ENCODE data around the gene KCTD1. TPM values are rescaled to one million over a fixed set of nuclear protein-coding genes. Genes with fewer than 3 reads are reported as not detected.

The KCTD1 gene
- total and polyA plus RNA-seq, 8 donors = 7.1 to 118 (median 12.9) TPM

DNA sequence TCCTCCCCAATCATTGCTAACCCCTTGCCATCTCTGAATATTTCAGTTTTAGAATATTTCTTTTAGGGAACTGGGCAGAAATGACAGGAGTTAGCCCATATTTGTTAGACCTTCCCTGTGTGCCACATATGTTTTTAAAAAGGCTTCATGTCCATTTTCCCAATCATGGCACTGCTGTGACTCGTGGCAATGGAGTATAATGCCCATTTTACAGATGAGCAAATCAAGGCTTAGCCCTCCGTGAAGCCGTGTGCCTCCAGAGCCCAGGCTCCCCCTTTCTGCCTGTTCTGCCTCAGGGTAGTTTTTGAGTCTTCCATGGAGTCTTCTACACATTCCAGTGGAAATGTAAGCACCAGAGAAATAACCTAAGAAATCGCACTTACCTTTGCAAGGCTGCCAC lies 130.1 kb downstream of the KCTD1 start:
- H3K27ac ChIP-seq = no peak overlapping the region
- H3K27me3 ChIP-seq = no peaks in the 10 kb centered on the region
- intact Hi-C loops (cut with DNase I; ENCODE audit: low total_unique reads) = no loop called here
- 86 to 93% (median 91%) methylated on average over 4 of the region's 4 CpGs for WGBS, 5 donors
- no peaks in the 10 kb centered on the region for H3K4me1 ChIP-seq
- TF ChIP-seq POLR2A (IDR thresholded peaks at IDR 0.05) = no peak
- no peak for TF ChIP-seq EP300 (IDR thresholded peaks at IDR 0.05)
- TF ChIP-seq POLR2AphosphoS5 (IDR thresholded peaks at IDR 0.05) = no peak
- TF ChIP-seq, protein P1, sequence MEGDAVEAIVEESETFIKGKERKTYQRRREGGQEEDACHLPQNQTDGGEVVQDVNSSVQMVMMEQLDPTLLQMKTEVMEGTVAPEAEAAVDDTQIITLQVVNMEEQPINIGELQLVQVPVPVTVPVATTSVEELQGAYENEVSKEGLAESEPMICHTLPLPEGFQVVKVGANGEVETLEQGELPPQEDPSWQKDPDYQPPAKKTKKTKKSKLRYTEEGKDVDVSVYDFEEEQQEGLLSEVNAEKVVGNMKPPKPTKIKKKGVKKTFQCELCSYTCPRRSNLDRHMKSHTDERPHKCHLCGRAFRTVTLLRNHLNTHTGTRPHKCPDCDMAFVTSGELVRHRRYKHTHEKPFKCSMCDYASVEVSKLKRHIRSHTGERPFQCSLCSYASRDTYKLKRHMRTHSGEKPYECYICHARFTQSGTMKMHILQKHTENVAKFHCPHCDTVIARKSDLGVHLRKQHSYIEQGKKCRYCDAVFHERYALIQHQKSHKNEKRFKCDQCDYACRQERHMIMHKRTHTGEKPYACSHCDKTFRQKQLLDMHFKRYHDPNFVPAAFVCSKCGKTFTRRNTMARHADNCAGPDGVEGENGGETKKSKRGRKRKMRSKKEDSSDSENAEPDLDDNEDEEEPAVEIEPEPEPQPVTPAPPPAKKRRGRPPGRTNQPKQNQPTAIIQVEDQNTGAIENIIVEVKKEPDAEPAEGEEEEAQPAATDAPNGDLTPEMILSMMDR (IDR thresholded peaks at IDR 0.05) = no peak
- no peak overlapping the region for H3K4me3 ChIP-seq
- no peaks in the 10 kb centered on the region for H3K9me3 ChIP-seq
- H3K36me3 ChIP-seq = no peaks in the 10 kb centered on the region
- no peak for DNase-seq

DNA sequence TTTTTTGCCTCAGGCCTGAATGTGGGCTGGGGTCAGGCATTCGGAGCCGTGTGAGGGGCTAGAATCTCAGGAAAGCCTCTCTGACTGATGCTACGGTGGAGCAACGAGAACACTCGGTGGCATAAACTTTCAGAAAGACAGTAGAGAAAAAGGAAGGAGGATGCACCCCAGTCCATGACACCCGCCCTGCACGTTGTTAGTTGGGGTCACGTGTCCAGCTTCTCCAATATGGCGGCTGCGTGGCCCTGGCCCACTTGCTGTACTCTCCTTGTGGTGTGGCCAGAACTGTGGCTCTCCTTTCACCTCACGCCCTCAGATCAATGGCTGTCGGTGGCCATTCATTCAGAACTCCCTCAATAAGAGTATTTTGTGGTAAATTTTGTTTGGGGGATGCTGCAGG lies 131.2 kb downstream of the KCTD1 start:
- Histone ChIP-seq H3K9me3 (no peaks in the 10 kb centered on the region), H3K27ac (no peak overlapping the region), H3K4me3 (no peak overlapping the region), H3K4me1 (no peaks in the 10 kb centered on the region), H3K27me3 (no peaks in the 10 kb centered on the region), H3K36me3 (no peaks in the 10 kb centered on the region)
- DNase-seq = no peak
- TF ChIP-seq, protein P1 (IDR thresholded peaks at IDR 0.05) = no peak
- TF ChIP-seq POLR2AphosphoS5 (IDR thresholded peaks at IDR 0.05) = no peak
- no peak for TF ChIP-seq POLR2A (IDR thresholded peaks at IDR 0.05)
- TF ChIP-seq EP300 (IDR thresholded peaks at IDR 0.05) = no peak
- intact Hi-C loops (cut with DNase I; ENCODE audit: low total_unique reads) = no loop called here
- 92 to 95% (median 95%) methylated on average over 12 of the region's 12 CpGs for WGBS, 5 donors

DNA sequence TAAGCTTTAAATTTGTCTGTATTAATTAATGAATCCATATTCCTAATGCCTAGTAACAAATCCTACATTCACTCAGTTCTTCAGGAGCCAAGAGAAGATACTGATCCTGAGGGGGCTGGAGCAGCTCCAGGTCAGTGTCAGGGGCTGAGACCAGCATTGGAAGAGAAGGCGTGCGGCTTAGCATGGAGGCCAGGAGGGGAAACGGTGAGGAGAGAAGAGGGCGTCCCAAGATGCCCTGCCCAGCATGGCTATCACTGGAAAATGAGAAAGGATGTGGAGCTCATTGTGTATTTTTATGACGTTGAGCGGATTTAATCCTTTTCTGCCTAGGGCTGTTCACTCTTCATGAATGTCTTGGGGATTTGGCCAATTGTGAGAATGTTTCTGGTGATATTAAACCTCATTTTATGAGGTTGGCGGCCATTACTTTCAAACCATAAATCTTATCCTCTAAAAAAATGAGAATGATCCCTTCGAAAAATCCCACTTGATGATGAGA lies 131.7 kb downstream of the KCTD1 start:
- TF ChIP-seq POLR2A (IDR thresholded peaks at IDR 0.05) (no peak), EP300 (IDR thresholded peaks at IDR 0.05) (no peak), POLR2AphosphoS5 (IDR thresholded peaks at IDR 0.05) (no peak)
- TF ChIP-seq, protein P1 (IDR thresholded peaks at IDR 0.05) = no peak
- Histone ChIP-seq H3K4me3 (no peak overlapping the region), H3K36me3 (no peaks in the 10 kb centered on the region), H3K9me3 (no peaks in the 10 kb centered on the region), H3K4me1 (no peaks in the 10 kb centered on the region), H3K27ac (no peak overlapping the region), H3K27me3 (no peaks in the 10 kb centered on the region)
- no peak for DNase-seq
- intact Hi-C loops (cut with DNase I; ENCODE audit: low total_unique reads) = no loop called here
- 91 to 96% (median 95%) methylated on average over 8 of the region's 8 CpGs for WGBS, 5 donors

DNA sequence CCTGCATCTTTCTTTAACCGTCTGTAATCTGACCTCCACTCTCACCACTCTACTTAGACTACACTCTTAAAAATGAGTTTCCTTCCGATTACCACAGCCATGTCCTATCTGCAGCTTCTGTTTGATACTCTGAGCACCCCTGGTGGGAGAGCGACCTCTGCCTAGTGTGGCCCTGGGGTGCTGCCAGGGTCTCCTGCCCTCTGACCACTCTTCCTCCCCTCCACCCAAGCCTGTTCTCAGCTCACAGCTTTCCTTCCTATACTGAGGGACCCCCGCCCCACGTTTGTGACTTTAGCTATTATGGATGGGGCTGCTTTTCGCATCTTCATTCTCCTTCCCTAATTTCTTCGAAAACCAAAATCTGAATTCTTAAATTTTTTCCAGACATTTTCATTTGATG lies 132.7 kb downstream of the KCTD1 start:
- no peak for TF ChIP-seq POLR2A (IDR thresholded peaks at IDR 0.05)
- no peak for TF ChIP-seq POLR2AphosphoS5 (IDR thresholded peaks at IDR 0.05)
- no peak for TF ChIP-seq EP300 (IDR thresholded peaks at IDR 0.05)
- TF ChIP-seq, protein P1 (IDR thresholded peaks at IDR 0.05) = no peak
- intact Hi-C loops (cut with DNase I; ENCODE audit: low total_unique reads) = no loop called here
- no peak for DNase-seq
- no peaks in the 10 kb centered on the region for H3K9me3 ChIP-seq
- H3K36me3 ChIP-seq = no peaks in the 10 kb centered on the region
- no peaks in the 10 kb centered on the region for H3K4me1 ChIP-seq
- no peak overlapping the region for H3K27ac ChIP-seq
- H3K27me3 ChIP-seq = no peaks in the 10 kb centered on the region
- 70 to 76% (median 74%) methylated on average over 7 of the region's 7 CpGs for WGBS, 5 donors
- no peak overlapping the region for H3K4me3 ChIP-seq

All from stomach (tissue), 9 donors.